ENCODE results near the gene ALG12. TPM values are rescaled to one million over a fixed set of nuclear protein-coding genes. Genes with fewer than 3 reads are reported as not detected.
"Not testable (repeated sequence)": the region's sequence is repeated elsewhere in the genome, so short reads cannot be mapped to it uniquely, and the experiment has no call there.

The ALG12 gene
- total RNA-seq, 2 donors from 2014 or later, result 11.7 to 13.6 TPM

- no peak overlapping the region for H3K27ac Mint-ChIP-seq
- no peak for ATAC-seq (replicated peaks in 1 of 2)
These were observed 28.5 kb upstream of the ALG12 start for GRCh38 chr22:49946612-49947295.

DNA sequence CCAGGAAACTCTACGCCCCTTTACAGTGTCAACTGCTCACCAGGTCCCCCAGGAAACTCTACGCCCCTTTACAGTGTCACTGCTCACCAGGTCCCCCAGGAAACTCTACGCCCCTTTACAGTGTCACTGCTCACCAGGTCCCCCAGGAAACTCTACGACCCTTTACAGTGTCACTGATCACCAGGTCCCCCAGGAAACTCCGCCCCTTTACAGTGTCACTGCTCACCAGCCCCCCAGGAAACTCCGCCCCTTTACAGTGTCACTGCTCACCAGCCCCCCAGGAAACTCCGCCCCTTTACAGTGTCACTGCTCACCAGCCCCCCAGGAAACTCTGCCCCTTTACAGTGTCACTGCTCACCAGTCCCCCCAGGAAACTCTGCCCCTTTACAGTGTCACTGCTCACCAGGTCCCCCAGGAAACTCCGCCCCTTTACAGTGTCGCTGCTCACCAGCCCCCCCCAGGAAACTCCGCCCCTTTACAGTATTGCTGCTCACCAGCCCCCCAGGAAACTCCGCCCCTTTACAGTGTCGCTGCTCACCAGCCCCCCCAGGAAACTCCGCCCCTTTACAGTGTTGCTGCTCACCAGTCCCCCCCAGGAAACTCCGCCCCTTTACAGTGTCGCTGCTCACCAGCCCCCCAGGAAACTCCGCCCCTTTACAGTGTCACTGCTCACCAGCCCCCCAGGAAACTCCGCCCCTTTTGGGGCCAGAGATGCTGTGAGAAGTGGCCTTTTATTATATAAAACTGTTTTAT, 27.0 kb upstream of the ALG12 start:
- not testable (repeated sequence) for H3K27me3 Mint-ChIP-seq (ENCODE audit: low read depth); H3K4me3 Mint-ChIP-seq; H3K4me1 Mint-ChIP-seq (ENCODE audit: low read depth); H3K9me3 Mint-ChIP-seq; H3K36me3 Mint-ChIP-seq (ENCODE audit: insufficient read depth in 2 of 2)
- DNase-seq (peak; percentile 58 to 71), ATAC-seq (replicated peaks in 1 of 2) (peak in 1 of 2 donors; percentile 20)
- peak overlapping the region; percentile 54 for H3K27ac Mint-ChIP-seq

More at GRCh38 chr22:49946612-49947295, 28.5 kb upstream of the ALG12 start:
- Mint-ChIP-seq H3K4me3 (no peak overlapping the region), H3K4me1 (ENCODE audit: low read depth) (peaks cover 7% of the 10 kb centered on the region), H3K36me3 (ENCODE audit: insufficient read depth in 2 of 2) (no peaks in the 10 kb centered on the region), H3K27me3 (ENCODE audit: low read depth) (no peaks in the 10 kb centered on the region), H3K9me3 (no peaks in the 10 kb centered on the region)
- no peak for DNase-seq

DNA sequence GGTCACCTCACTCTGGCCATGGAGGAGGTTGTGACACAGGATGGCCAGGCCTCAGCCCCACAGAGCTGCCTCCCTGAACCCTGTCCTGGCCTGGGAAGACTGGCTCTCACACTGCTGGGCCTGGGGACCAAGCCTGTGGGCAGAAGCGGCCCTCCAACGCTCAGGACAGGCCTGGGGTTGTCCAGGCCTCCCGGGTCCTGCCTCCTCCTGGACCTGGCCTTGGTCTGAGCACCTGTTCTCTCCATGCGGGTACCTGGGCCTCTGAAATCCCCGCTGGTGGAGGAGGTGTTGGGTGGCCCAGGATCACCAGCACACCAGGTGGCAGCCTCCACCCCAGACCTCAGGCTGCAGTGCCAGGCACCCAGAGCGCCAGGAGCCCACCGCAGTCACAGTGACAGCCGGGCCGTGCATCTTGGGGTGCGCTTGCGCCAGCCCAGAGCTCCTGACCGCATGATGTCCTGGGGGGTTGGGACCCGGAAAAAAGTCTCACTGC, 26.2 kb upstream of the ALG12 start:
- Mint-ChIP-seq H3K36me3 (ENCODE audit: insufficient read depth in 2 of 2) (no peaks in the 10 kb centered on the region), H3K27ac (no peak overlapping the region), H3K4me1 (ENCODE audit: low read depth) (peaks cover 10% of the 10 kb centered on the region), H3K9me3 (peaks cover 0 to 3% of the 10 kb centered on the region in 2 donors), H3K27me3 (ENCODE audit: low read depth) (no peaks in the 10 kb centered on the region), H3K4me3 (no peak overlapping the region)
- DNase-seq (no peak), ATAC-seq (replicated peaks in 1 of 2) (peak in 1 of 2 donors; percentile 14)

GRCh38 chr22:49943771-49944398, 25.6 kb upstream of the ALG12 start:
- Mint-ChIP-seq H3K27me3 (ENCODE audit: low read depth) (no peaks in the 10 kb centered on the region), H3K36me3 (ENCODE audit: insufficient read depth in 2 of 2) (no peaks in the 10 kb centered on the region)

DNA sequence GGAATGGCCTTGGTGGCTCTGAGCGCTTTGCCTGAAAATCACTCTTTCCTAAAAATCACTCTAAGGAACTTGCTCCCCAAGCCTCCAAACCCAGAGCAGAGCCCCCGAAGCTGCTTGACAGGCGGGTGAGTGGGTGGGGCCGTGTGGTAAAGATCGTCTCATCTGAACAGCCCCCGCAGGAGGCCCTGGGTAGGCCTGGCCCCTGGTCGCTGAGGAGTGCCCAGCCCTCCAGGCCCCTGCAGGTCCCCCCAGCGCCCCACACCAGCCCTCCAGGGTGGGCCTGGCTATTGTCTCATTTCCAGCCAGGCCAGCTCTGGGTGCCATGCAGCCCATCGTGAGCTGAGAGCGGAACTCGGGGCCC, 25.1 kb upstream of the ALG12 start:
- H3K36me3 Mint-ChIP-seq (ENCODE audit: insufficient read depth in 2 of 2), result no peaks in the 10 kb centered on the region
- H3K4me1 Mint-ChIP-seq (ENCODE audit: low read depth), result peaks cover 14% of the 10 kb centered on the region
- no peak overlapping the region for H3K4me3 Mint-ChIP-seq
- no peak overlapping the region for H3K27ac Mint-ChIP-seq
- peaks cover 0 to 3% of the 10 kb centered on the region in 2 donors for H3K9me3 Mint-ChIP-seq
- ATAC-seq (replicated peaks in 1 of 2) (no peak), DNase-seq (no peak)
- H3K27me3 Mint-ChIP-seq (ENCODE audit: low read depth), result no peaks in the 10 kb centered on the region

More at GRCh38 chr22:49943771-49944398, 25.6 kb upstream of the ALG12 start:
- ATAC-seq (replicated peaks in 1 of 2), result no peak
- Mint-ChIP-seq H3K4me1 (ENCODE audit: low read depth) (peaks cover 14% of the 10 kb centered on the region), H3K4me3 (no peak overlapping the region), H3K9me3 (peaks cover 0 to 3% of the 10 kb centered on the region in 2 donors), H3K27ac (no peak overlapping the region)
- no peak for DNase-seq

GRCh38 chr22:49942565-49943404, 24.5 kb upstream of the ALG12 start:
- Mint-ChIP-seq H3K9me3 (peaks cover 0 to 3% of the 10 kb centered on the region in 2 donors), H3K27me3 (ENCODE audit: low read depth) (no peaks in the 10 kb centered on the region), H3K4me1 (ENCODE audit: low read depth) (peaks cover 14% of the 10 kb centered on the region), H3K4me3 (no peak overlapping the region), H3K36me3 (ENCODE audit: insufficient read depth in 2 of 2) (no peaks in the 10 kb centered on the region), H3K27ac (no peak overlapping the region)
- ATAC-seq (replicated peaks in 1 of 2), result no peak
- no peak for DNase-seq

DNA sequence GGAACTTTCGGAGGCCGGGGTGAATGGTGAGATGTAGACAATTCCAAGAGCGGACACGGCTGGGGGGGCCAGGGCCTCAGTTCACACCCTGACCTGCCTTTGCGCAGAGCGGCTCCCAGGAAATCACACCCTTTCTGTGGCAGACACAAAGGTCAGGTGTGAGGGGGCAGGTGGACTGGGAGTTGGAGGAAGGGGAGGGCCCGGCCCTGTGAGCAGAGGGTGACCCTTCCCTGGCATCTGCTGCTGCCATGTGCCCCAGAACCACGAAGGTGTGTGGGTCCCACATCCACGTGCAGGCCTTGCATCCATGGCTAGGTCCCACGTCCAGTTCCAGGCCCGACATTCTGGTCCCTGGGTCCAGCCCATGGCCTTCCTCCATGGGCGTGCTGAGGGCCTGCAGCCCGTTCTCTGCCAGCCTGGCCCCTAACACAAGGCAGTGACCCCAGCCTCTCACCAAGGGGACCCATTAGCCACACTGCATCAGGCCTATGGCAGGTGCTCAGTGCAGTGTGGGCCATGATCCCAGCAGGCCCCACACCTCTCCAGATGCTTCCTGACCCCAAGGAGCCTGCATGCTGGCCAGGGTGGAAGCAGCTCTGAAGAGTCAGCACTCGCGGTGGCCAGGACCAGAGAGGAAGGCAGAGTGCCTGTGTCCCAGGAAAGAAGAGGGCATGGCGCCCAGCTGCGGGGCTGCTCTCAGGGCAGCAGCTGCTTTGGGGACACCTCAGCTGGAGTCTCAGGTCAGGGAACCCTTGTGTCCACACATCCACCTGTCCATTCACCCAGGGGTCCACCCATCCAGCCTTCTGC, 23.5 kb upstream of the ALG12 start:
- Mint-ChIP-seq H3K27ac (no peak overlapping the region), H3K27me3 (ENCODE audit: low read depth) (no peaks in the 10 kb centered on the region), H3K4me1 (ENCODE audit: low read depth) (peaks cover 18% of the 10 kb centered on the region), H3K4me3 (no peak overlapping the region), H3K36me3 (ENCODE audit: insufficient read depth in 2 of 2) (no peaks in the 10 kb centered on the region), H3K9me3 (peaks cover 0 to 3% of the 10 kb centered on the region in 2 donors)
- no peak for ATAC-seq (replicated peaks in 1 of 2)
- DNase-seq, result no peak

DNA sequence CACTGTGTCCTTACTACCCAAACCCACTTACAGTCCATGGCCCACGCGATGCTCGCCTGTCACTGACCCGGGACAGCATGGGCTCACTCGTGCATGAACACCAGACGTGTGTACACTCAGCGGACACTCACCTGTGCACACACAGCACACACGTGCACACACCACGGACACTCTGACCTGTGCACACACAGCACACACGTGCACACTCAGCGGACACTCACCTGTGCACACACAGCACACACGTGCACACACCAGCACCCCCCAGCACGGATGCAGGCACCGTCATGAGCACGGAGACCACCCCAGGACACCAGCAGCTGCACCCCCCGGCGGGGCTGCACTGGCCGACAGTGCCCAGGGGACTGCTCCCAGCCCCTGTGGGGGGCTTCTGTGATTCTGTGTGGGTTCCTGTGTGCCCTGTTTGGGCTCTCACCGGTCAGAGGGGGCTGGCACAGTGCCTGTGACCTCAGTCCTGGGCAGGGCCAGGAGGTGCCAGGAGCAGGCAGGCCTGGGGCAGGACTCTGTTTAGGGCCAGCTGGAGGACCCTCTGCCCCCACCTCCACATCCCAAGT, 20.4 kb upstream of the ALG12 start:
- Mint-ChIP-seq H3K4me1 (ENCODE audit: low read depth) (peaks cover 20% of the 10 kb centered on the region), H3K27ac (no peak overlapping the region), H3K4me3 (no peak overlapping the region), H3K9me3 (peaks cover 0 to 3% of the 10 kb centered on the region in 2 donors), H3K36me3 (ENCODE audit: insufficient read depth in 2 of 2) (no peaks in the 10 kb centered on the region), H3K27me3 (ENCODE audit: low read depth) (no peaks in the 10 kb centered on the region)
- ATAC-seq (replicated peaks in 1 of 2), result no peak
- no peak for DNase-seq

DNA sequence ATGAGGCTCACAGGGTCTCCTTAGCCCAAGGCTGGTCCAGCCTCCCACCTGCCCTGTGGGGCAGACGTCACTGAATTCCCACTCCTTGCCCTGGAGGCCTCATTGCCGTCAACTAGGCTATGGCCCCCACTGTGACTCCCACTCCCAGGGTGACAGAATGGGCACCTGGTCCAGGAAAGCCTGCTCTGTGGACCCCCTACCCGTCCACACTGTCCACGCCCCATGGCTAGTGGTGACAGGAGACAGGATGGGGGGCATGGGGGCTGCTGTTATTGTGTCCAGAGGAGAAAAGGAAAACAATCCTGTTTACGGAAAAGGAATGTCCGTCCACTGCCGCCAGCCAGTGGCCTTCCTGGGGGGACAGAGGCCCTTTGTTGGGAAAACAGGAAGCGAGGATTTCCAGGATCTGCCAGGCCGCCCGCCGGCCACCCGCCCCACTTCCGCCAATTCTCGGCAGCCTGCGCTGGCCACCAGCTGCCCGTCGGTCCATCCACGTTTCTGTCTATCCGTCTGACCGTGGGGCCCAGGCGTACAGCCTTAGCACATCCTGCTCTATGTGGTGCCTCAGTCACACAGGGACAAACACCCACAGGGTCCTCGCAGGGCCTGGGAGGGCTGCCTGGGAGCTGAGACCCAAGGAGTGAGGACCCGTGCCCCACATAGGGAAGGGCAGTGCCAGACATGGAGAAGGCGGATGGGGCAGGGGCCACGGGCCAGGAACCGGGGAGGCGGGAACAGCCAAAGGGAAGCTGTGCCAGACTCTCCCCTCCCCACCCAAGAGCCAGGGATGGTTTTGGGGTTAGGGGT, 19.7 kb upstream of the ALG12 start:
- Mint-ChIP-seq H3K27me3 (ENCODE audit: low read depth) (no peaks in the 10 kb centered on the region), H3K9me3 (peaks cover 0 to 3% of the 10 kb centered on the region in 2 donors), H3K27ac (no peak overlapping the region), H3K4me3 (no peak overlapping the region), H3K4me1 (ENCODE audit: low read depth) (peaks cover 27% of the 10 kb centered on the region), H3K36me3 (ENCODE audit: insufficient read depth in 2 of 2) (no peaks in the 10 kb centered on the region)
- ATAC-seq (replicated peaks in 1 of 2) (no peak), DNase-seq (no peak)

DNA sequence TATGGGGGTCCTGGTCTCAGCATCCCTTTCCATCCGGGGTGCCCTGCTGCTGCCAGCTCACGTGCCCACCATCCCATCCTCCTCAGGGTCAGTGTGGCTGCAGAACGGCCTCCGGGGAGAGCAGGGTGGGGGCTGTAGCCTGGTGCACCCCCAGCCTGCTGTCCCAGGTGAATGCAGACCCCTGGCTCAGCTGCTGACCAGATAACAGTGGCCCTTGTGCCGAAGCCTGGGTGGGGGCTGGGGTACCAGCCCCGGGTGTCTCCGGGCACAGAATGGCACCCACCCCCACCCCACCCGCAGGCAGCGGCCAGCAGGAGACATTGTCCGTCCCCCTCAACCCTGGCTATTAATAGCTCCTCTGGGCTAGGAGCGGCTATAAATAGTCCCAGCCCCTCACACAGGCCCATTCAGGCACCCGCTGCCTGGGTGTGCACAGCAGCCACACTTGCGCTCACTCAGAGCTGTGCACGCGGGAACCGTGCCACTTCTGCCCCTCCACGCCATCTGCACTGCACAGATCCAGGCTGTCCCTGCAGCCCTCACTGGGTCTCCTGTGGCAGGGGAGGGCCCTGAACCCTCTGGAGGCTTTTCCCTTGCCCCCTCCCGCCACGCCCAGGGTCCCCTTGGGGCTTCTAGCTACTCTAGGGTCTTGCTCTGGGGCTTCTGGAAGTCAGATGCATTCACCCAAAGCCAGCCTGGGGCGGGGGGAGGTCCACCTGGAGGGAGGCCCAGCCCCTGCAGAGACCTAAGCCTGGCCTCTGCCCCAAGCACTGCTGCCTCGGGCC, 18.9 kb upstream of the ALG12 start:
- Mint-ChIP-seq H3K4me3 (peak overlapping the region; percentile 56 to 79), H3K27ac (peak overlapping the region; percentile 30), H3K9me3 (peaks cover 0 to 3% of the 10 kb centered on the region in 2 donors), H3K4me1 (ENCODE audit: low read depth) (peaks cover 33% of the 10 kb centered on the region), H3K36me3 (ENCODE audit: insufficient read depth in 2 of 2) (no peaks in the 10 kb centered on the region), H3K27me3 (ENCODE audit: low read depth) (no peaks in the 10 kb centered on the region)
- DNase-seq (no peak), ATAC-seq (replicated peaks in 1 of 2) (no peak)
